Astrocyte (in vitro differentiated cells and primary cell): ENCODE data around the gene CCDC34. TPM values are rescaled to one million over a fixed set of nuclear protein-coding genes. Genes with fewer than 3 reads are reported as not detected.

ENCODE experiments used
- DNase-seq: peaks from one replicate; pipeline ENCODE4 v3.0.0-alpha.2; 2010; ENCODE audit warnings: low read depth
- FAIRE-seq: peaks from 2 replicates; lab custom pipeline; 2011; peaks lifted over from hg19 to GRCh38; lab: Jason Lieb, UNC
- H2AFZ ChIP-seq: 2 replicates; pipeline ENCODE4 v1.6.0; 2012; ENCODE audit warnings: low read depth, low read length, inconsistent platforms
- H3K27ac ChIP-seq: 2 replicates; pipeline ENCODE4 v1.5.1; 2011; ENCODE audit warnings: low read depth, low read length, inconsistent platforms
- H3K27me3 ChIP-seq: 2 replicates; pipeline ENCODE4 v1.6.0; 2011; ENCODE audit warnings: low read length, inconsistent platforms; ENCODE audit not compliant: insufficient read depth
- H3K36me3 ChIP-seq: 2 replicates; pipeline ENCODE4 v1.5.1; 2011; ENCODE audit warnings: low read length, inconsistent platforms; ENCODE audit not compliant: insufficient read depth
- H3K4me1 ChIP-seq: 2 replicates; pipeline ENCODE4 v1.5.1; 2011; ENCODE audit warnings: low read length, inconsistent platforms; ENCODE audit not compliant: insufficient read depth
- H3K4me2 ChIP-seq: 2 replicates; pipeline ENCODE4 v1.6.0; 2012; ENCODE audit warnings: low read length, inconsistent platforms
- H3K4me3 ChIP-seq: 2 replicates; pipeline ENCODE4 v1.5.1; 2011; ENCODE audit warnings: low read depth, mild to moderate bottlenecking, low read length, inconsistent platforms; ENCODE audit not compliant: insufficient read depth
- H3K79me2 ChIP-seq: 2 replicates; pipeline ENCODE4 v1.6.0; 2012; ENCODE audit warnings: mild to moderate bottlenecking, low read length, inconsistent platforms; ENCODE audit not compliant: insufficient read depth
- H3K9ac ChIP-seq: 2 replicates; pipeline ENCODE4 v1.6.0; 2012; ENCODE audit warnings: mild to moderate bottlenecking, low read length, inconsistent platforms
- H3K9me3 ChIP-seq: 2 replicates; pipeline ENCODE4 v1.5.1; 2012; ENCODE audit warnings: low read depth, mild to moderate bottlenecking, low read length, inconsistent platforms; ENCODE audit not compliant: insufficient read depth
- H4K20me1 ChIP-seq: 2 replicates; pipeline ENCODE4 v1.6.0; 2012; ENCODE audit warnings: low read length, inconsistent platforms; ENCODE audit not compliant: insufficient read depth
- H3K27ac Mint-ChIP-seq: one replicate; pipeline ENCODE4 v1.8.0; 2021; ENCODE audit warnings: mild to moderate bottlenecking, mixed read lengths; ENCODE audit not compliant: unreplicated experiment
- H3K27me3 Mint-ChIP-seq: one replicate; pipeline ENCODE4 v1.8.0; 2021; ENCODE audit warnings: low read depth, mixed read lengths; ENCODE audit not compliant: unreplicated experiment
- H3K36me3 Mint-ChIP-seq: one replicate; pipeline ENCODE4 v1.8.0; 2021; ENCODE audit warnings: low read depth, mixed read lengths; ENCODE audit not compliant: unreplicated experiment
- H3K4me1 Mint-ChIP-seq: one replicate; pipeline ENCODE4 v1.8.0; 2021; ENCODE audit warnings: low read depth, mixed read lengths; ENCODE audit not compliant: unreplicated experiment
- H3K4me3 Mint-ChIP-seq: one replicate; pipeline ENCODE4 v1.8.0; 2021; ENCODE audit warnings: mild to moderate bottlenecking, moderate library complexity, mixed read lengths; ENCODE audit not compliant: unreplicated experiment
- H3K9me3 Mint-ChIP-seq: one replicate; pipeline ENCODE4 v1.8.0; 2021; ENCODE audit warnings: mild to moderate bottlenecking, mixed read lengths; ENCODE audit not compliant: unreplicated experiment
- CTCF ChIP-seq: IDR thresholded peaks from 2 replicates; pipeline ENCODE4 v1.5.1; 2011; ENCODE audit warnings: low read depth, mild to moderate bottlenecking, inconsistent platforms, low read length, moderate library complexity; ENCODE audit not compliant: insufficient read depth
- EZH2 ChIP-seq: IDR thresholded peaks from 2 replicates; pipeline ENCODE4 v1.6.1; 2012; ENCODE audit warnings: mild to moderate bottlenecking, low read length, inconsistent platforms; ENCODE audit not compliant: insufficient read depth
- total RNA-seq: library from RNA; stranded (reverse); gene quantifications from 2 replicates; pipeline ENCODE4 v1.2.1, GENCODE V29; 2021

Gene CCDC34
- total RNA-seq, 1 donor from 2014 or later, result 12.8 TPM

- FAIRE-seq, result peak; percentile 23
These were observed 21.2 kb upstream of the CCDC34 start for GRCh38 chr11:27384227-27384626.

GRCh38 chr11:27383645-27384044 lies 20.6 kb upstream of the CCDC34 start:
- peaks cover 31% of the 10 kb centered on the region for H3K4me1 ChIP-seq
- H2AFZ ChIP-seq, result no peak overlapping the region
- Mint-ChIP-seq H3K4me3 (no peak overlapping the region), H3K4me1 (peaks cover 45% of the 10 kb centered on the region), H3K9me3 (no peaks in the 10 kb centered on the region), H3K27ac (no peak overlapping the region), H3K27me3 (no peaks in the 10 kb centered on the region), H3K36me3 (no peaks in the 10 kb centered on the region)
- peaks cover 4% of the 10 kb centered on the region for H3K79me2 ChIP-seq
- no peaks in the 10 kb centered on the region for H3K27me3 ChIP-seq
- DNase-seq (no peak), FAIRE-seq (no peak)
- TF ChIP-seq CTCF, result no peak
- TF ChIP-seq EZH2, result no peak
- no peaks in the 10 kb centered on the region for H4K20me1 ChIP-seq
- H3K9me3 ChIP-seq, result no peaks in the 10 kb centered on the region
- no peak overlapping the region for H3K9ac ChIP-seq
- H3K27ac ChIP-seq, result no peak overlapping the region
- H3K4me2 ChIP-seq, result no peak overlapping the region
- peaks cover 20% of the 10 kb centered on the region for H3K36me3 ChIP-seq
- no peak overlapping the region for H3K4me3 ChIP-seq

More at GRCh38 chr11:27384227-27384626, 21.2 kb upstream of the CCDC34 start:
- TF ChIP-seq CTCF, result no peak
- TF ChIP-seq EZH2, result no peak
- Histone ChIP-seq H3K27ac (no peak overlapping the region), H3K4me1 (peaks cover 36% of the 10 kb centered on the region), H3K27me3 (no peaks in the 10 kb centered on the region), H4K20me1 (no peaks in the 10 kb centered on the region), H3K4me2 (no peak overlapping the region), H3K4me3 (no peak overlapping the region), H3K9ac (no peak overlapping the region), H3K79me2 (peaks cover 4% of the 10 kb centered on the region), H2AFZ (no peak overlapping the region), H3K36me3 (peaks cover 20% of the 10 kb centered on the region), H3K9me3 (no peaks in the 10 kb centered on the region)
- Mint-ChIP-seq H3K27ac (no peak overlapping the region), H3K36me3 (no peaks in the 10 kb centered on the region), H3K4me1 (peaks cover 49% of the 10 kb centered on the region), H3K4me3 (no peak overlapping the region), H3K9me3 (no peaks in the 10 kb centered on the region), H3K27me3 (no peaks in the 10 kb centered on the region)
- DNase-seq, result no peak

- Histone ChIP-seq H3K9ac (no peak overlapping the region), H4K20me1 (no peaks in the 10 kb centered on the region), H2AFZ (no peak overlapping the region), H3K27me3 (no peaks in the 10 kb centered on the region), H3K79me2 (no peaks in the 10 kb centered on the region), H3K36me3 (peaks cover 30% of the 10 kb centered on the region), H3K4me2 (no peak overlapping the region), H3K4me3 (no peak overlapping the region), H3K9me3 (no peaks in the 10 kb centered on the region), H3K27ac (no peak overlapping the region), H3K4me1 (peaks cover 20% of the 10 kb centered on the region)
- DNase-seq (no peak), FAIRE-seq (no peak)
- Mint-ChIP-seq H3K36me3 (no peaks in the 10 kb centered on the region), H3K27ac (no peak overlapping the region), H3K4me1 (peaks cover 25% of the 10 kb centered on the region), H3K9me3 (no peaks in the 10 kb centered on the region), H3K4me3 (no peak overlapping the region), H3K27me3 (no peaks in the 10 kb centered on the region)
- no peak for TF ChIP-seq CTCF
- TF ChIP-seq EZH2, result no peak
These were observed 18.2 kb upstream of the CCDC34 start for GRCh38 chr11:27381238-27381666.
